ENCODE data around the gene WDR82. TPM values are rescaled to one million over a fixed set of nuclear protein-coding genes. Genes with fewer than 3 reads are reported as not detected.

The WDR82 gene
- total and polyA plus RNA-seq, 9 of the 15 experiments (the other 6 are each of a cell fraction or from before 2014, with no cell fraction given): 6.4 to 62.9 (median 37.1) TPM

DNA sequence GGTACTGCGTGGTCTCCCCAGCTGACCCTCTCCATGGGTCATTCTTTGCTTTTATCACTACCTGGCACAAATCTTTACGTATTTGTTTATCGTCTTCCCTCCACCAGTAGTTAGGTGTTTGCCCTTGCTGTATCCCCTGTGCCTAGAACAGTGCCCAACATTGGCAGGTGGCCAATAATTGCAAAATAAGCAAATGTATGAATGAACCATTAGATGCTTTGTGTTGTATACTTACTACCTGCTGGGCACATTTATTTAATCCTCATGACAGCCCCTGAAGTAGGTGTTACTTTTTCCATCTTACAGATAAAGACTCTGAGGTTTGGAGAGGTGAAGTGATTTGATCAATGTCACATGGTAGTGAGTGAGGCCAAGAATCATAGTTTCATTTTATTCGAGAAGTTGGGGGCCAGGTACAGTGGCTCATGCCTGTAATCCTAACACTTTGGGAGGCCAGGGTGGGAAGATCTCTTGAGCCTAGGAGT lies 37.5 kb downstream of the WDR82 start (continued):
- TF ChIP-seq CEBPZ (IDR thresholded peaks at IDR 0.05; ENCODE audit: borderline replicate concordance, low read depth, low read length) (no peak), FOSL1 (tag; conservative IDR thresholded peaks at IDR 0.05) (0 out of 2 replicates have a peak, but pooled peaks have one; percentile 1), CCNT2 (IDR thresholded peaks at IDR 0.05; ENCODE audit: borderline replicate concordance, extremely low read depth, insufficient read length, low read depth, low read length) (no peak), RNF2 (IDR thresholded peaks at IDR 0.05) (no peak), SIRT6 (IDR thresholded peaks at IDR 0.05; ENCODE audit: low read depth, low read length) (no peak), ZNF133 (CRISPR knock-in tag; IDR thresholded peaks at IDR 0.05) (no peak), ZNF668 (CRISPR knock-in tag; IDR thresholded peaks at IDR 0.05) (peak; percentile 49; the same call in 1 of the 2 replicates), PREB (CRISPR knock-in tag; IDR thresholded peaks at IDR 0.05) (no peak), POLR2H (tag; IDR thresholded peaks at IDR 0.05; ENCODE audit: low read depth) (no peak), ESRRA (IDR thresholded peaks at IDR 0.05; ENCODE audit: borderline replicate concordance, low read depth) (0 out of 2 replicates have a peak, but pooled peaks have one; percentile 2), ZNF77 (CRISPR knock-in tag; IDR thresholded peaks at IDR 0.05) (no peak), ZNF507 (tag; conservative IDR thresholded peaks at IDR 0.05) (no peak), PHB2 (IDR thresholded peaks at IDR 0.05; ENCODE audit: low read depth) (no peak), ZNF316 (IDR thresholded peaks at IDR 0.05) (peak; percentile 36; the same call in 1 of the 2 replicates), HMGN3 (IDR thresholded peaks at IDR 0.05; ENCODE audit: borderline replicate concordance, extremely low read depth, insufficient read length, low read depth, low read length) (no peak), GABPB1 (CRISPR knock-in tag; IDR thresholded peaks at IDR 0.05) (no peak), ZNF3 (CRISPR knock-in tag; IDR thresholded peaks at IDR 0.05) (no peak), ZC3H11A (IDR thresholded peaks at IDR 0.05; ENCODE audit: low read depth, low read length) (no peak), GATAD2A (IDR thresholded peaks at IDR 0.05) (no peak), RBM39 (optimal IDR thresholded peaks at IDR 0.05; ENCODE audit: low read depth, low read length) (no peak), RERE (CRISPR knock-in tag; IDR thresholded peaks at IDR 0.05; ENCODE audit: borderline replicate concordance) (no peak)
